ENCODE results near the gene TIMM10B. TPM values are rescaled to one million over a fixed set of nuclear protein-coding genes. Genes with fewer than 3 reads are reported as not detected.

TIMM10B gene
- total and polyA plus RNA-seq, 2 of the 4 experiments (the other 2 are of a cell fraction): 24.7 to 27.1 TPM

GRCh38 chr11:6456361-6457073 is 24.8 kb upstream of the TIMM10B start:
- no peaks in the 10 kb centered on the region for H3K9me3 ChIP-seq (ENCODE audit: control insufficient read depth, insufficient read depth, low read length)
- POLR2A ChIA-PET (ENCODE audit: unreplicated experiment): no interaction called here
- H3K9ac ChIP-seq (ENCODE audit: low read depth, low read length): no peak overlapping the region
- peaks cover 0 to 8% of the 10 kb centered on the region in 2 experiments; a peak in 2 of 4 replicates for H3K79me1 ChIP-seq (ENCODE audit: low read depth in 1 of 2, low read length in 2 of 2)
- no TSS peak for BruUV-seq (replicated peaks)
- no peak overlapping the region for H3K14ac ChIP-seq (replicated peaks; ENCODE audit: low read depth, low read length)
- H2AK5ac ChIP-seq (ENCODE audit: low read depth, low read length): no peak overlapping the region
- H3K36me3 ChIP-seq (ENCODE audit: control insufficient read depth, insufficient read depth, low read length): peaks cover 53% of the 10 kb centered on the region
- dilution Hi-C loops (cut with HindIII; ENCODE audit: low sequenced_read_pairs, unreplicated experiment) (no loop called here), in situ Hi-C loops (cut with MboI; ENCODE audit: low sequenced_read_pairs) (no loop called here), intact Hi-C loops (cut with micrococcal nuclease) (no loop called here)
- H3K4me2 ChIP-seq (ENCODE audit: low read depth, low read length): no peak overlapping the region
- no peak overlapping the region for H3K4me3 ChIP-seq (ENCODE audit: insufficient read depth, low read depth, low read length)
- no peak overlapping the region for H3K18ac ChIP-seq (ENCODE audit: low read depth, low read length)
- no peak overlapping the region for H2AK9ac ChIP-seq (replicated peaks; ENCODE audit: low read depth, low read length, poor library complexity)
- TF ChIP-seq RCOR1 (IDR thresholded peaks at IDR 0.05; ENCODE audit: insufficient replicate concordance, low read length): no peak
- TF ChIP-seq RFX5 (IDR thresholded peaks at IDR 0.05; ENCODE audit: low read depth, low read length): no peak
- TF ChIP-seq FOS (IDR thresholded peaks at IDR 0.05; ENCODE audit: low read depth, low read length): no peak
- TF ChIP-seq RAD21 (IDR thresholded peaks at IDR 0.05; ENCODE audit: low read length): no peak
- TF ChIP-seq POLR2A (IDR thresholded peaks at IDR 0.05; ENCODE audit: low read depth, low read length): no peak
- TF ChIP-seq CEBPB (IDR thresholded peaks at IDR 0.05; ENCODE audit: low read depth, low read length): no peak
- H3K56ac ChIP-seq (ENCODE audit: extremely low read depth, insufficient read depth, low read length): no peak overlapping the region
- H4K91ac ChIP-seq (ENCODE audit: insufficient read depth, low read depth, low read length): no peak overlapping the region
- peaks cover 5% of the 10 kb centered on the region; the same call in 1 of the 2 replicates for H4K20me1 ChIP-seq (ENCODE audit: insufficient read depth, low read length)
- H2BK120ac ChIP-seq (ENCODE audit: low read depth, low read length): no peak overlapping the region
- WGBS, 2 experiments (ENCODE audit: extremely low coverage in 2 of 2, insufficient read length in 1 of 2): 94% methylated on average over 46 of the region's 56 CpGs; no CpG with 5 or more reads in 1 of the 2 experiments
- no peak overlapping the region for H4K8ac ChIP-seq (ENCODE audit: low read depth in 2 of 2, low read length in 2 of 2)
- H3K27me3 ChIP-seq (ENCODE audit: control insufficient read depth, insufficient read depth, low read length): no peaks in the 10 kb centered on the region
- no peak overlapping the region for H2BK5ac ChIP-seq (ENCODE audit: low read depth, low read length, poor library complexity, severe bottlenecking)
- H4K5ac ChIP-seq (ENCODE audit: low read depth, low read length): no peak overlapping the region
- H2BK15ac ChIP-seq (ENCODE audit: low read depth, low read length): no peak overlapping the region
- H3K23ac ChIP-seq (ENCODE audit: low read depth, low read length): no peak overlapping the region
- no peak overlapping the region for H3K4ac ChIP-seq (ENCODE audit: low read depth, low read length)
- no peak for DNase-seq
- CTCF ChIA-PET: no interaction called here
- H3K9me1 ChIP-seq (ENCODE audit: insufficient read depth, low read length): peaks cover 4% of the 10 kb centered on the region; the same call in 1 of the 2 replicates
- no peaks in the 10 kb centered on the region for H3K4me1 ChIP-seq (ENCODE audit: control insufficient read depth, insufficient read depth, low read length)
- no peak overlapping the region for H2AFZ ChIP-seq (replicated peaks; ENCODE audit: low read length, poor library complexity)
- H2BK20ac ChIP-seq (ENCODE audit: low read depth, low read length): no peak overlapping the region
- no peak for ATAC-seq (ENCODE audit: low read depth)
- no peak overlapping the region for H3K27ac ChIP-seq (ENCODE audit: insufficient read depth, low read length)

All from IMR-90 (cell line).